ENCODE results near the gene IDH3B.

IDH3B gene

GRCh38 chr20:2656471-2657117, 7.4 kb downstream of the IDH3B start:
- no peak for DNase-seq (ENCODE audit: low read depth in 2 of 2)

- no peak for DNase-seq (ENCODE audit: low read depth in 2 of 2)
Observed at GRCh38 chr20:2655331-2656116, 8.5 kb downstream of the IDH3B start.

DNA sequence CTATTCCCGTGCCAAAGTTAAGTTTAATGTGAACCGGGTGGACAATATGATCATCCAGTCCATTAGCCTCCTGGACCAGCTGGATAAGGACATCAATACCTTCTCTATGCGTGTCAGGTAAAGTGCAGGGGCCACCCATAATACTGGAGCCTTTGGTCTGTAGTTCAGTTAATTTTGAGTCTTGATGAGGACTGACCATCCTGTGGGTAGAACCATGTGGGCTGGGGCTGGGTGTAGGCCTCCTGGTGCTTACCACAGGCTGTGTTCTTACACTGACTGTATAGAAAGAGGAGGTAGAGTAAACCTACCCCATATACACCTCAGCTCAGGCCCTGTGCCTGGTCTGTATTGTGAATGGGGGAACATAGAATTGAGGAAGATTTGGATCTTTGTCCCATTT, 9.2 kb downstream of the IDH3B start:
- DNase-seq (ENCODE audit: low read depth in 2 of 2): no peak

DNA sequence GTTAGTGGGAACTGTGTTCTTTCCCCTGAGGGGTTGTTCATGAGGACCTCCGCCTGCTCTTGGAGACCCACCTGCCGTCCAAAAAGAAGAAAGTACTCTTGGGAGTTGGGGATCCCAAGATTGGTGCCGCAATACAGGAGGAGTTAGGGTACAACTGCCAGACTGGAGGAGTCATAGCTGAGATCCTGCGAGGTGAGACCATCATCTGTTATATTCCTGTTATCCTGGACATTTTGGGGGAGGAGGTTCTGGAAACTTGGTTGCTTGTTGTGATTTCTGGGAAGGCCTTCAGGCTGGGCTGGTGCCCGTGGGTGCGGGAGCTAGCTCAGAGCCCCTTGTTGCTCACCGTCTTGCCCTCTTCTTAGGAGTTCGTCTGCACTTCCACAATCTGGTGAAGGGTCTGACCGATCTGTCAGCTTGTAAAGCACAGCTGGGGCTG, 9.6 kb downstream of the IDH3B start:
- DNase-seq (ENCODE audit: low read depth in 2 of 2): no peak

DNA sequence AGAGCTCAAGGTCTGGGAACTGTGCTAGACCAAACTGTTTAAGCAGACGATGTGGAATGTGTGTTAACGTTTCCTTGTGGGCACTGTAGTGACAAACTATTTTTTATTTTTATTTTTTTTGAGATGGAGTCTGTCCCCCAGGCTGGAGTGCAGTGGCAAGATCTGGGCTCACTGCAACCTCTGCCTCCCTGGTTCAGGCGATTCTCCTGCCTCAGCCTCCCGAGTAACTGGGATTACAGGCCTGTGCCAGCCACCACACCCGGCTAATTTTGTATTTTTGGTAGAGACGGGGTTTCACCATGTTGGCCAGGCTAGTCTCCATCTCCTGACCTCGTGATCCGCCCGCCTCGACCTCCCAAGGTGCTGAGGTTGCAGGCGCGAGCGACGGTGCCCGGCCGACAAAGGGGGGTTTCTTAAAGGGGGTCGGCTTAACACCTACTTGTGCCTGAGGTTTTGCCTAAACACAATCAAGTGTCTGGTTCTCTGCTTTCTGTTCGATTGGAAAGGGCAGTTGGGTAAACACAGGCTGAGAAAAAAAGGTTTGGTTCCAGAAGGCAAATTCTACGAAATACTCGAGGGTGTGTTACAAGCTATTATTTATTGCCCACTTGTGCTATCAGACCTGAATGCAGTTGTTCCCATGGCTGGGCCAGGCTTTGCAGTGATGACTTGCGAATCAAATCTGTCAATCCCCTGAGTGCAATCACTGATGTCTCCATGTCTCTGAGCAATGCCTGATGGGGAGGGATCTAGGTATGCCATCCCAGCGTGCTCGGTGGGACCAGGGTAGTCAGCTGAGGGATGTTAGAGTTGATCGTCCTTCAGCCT, 10.2 kb downstream of the IDH3B start:
- DNase-seq (ENCODE audit: low read depth in 2 of 2): no peak

GRCh38 chr20:2652724-2653555, 11.1 kb downstream of the IDH3B start:
- no peak for DNase-seq (ENCODE audit: low read depth in 2 of 2)

DNA sequence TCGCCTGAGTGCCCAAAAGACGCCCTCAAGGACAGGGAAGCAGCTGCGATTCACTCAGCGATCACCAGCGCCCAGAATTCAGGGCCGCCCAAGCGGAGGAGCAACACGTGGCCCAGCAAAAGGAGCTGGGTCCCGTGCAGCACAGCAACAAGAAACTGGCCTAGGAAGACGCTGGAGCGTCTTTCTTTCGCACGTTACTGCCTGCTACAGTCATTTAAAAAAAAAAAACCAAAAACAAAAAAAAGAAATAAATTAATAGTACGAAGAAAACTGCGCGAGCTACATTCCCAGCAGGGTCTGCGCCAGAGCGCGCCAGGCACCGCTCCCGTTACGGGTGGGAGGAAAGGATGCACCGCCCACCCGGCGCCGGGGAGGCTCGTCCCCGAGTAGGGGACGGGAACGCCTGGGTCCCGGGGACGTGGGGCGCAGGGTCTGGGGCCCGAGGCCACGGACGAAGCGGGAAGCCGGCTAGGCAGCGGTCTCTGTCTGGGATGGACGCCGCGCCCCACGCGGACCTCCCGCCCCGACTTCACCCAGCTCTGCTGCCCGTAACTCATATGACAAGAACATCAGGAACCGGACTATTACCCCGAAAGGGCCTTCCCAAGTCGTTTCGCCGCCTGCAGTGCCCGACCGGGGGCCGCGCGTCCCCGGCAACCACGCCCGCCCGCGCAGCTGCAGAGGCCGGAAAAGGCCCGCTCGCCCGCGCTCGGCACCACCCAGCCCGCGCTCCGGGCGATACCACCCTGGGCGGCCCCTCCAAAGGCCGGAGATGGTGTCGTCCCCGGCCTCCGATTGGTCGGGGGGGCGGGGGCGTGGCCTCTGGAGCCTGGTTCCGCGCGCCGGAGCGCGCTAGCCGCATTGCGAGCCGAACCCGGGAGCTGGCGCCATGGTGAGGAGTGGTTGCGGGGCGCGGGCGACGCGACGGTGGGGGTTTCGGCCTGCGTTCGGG, 12.0 kb downstream of the IDH3B start, which contains the start of gene NOP56:
NOP56 (plus strand) TSS at position 861 of the 952 bp plus-strand sequence; CDS start at position 890, 29 bp downstream.
- DNase-seq (ENCODE audit: low read depth in 2 of 2): peak; percentile 91 to 94

GRCh38 chr20:2643708-2644107, 20.3 kb downstream of the IDH3B start:
- DNase-seq (ENCODE audit: low read depth in 2 of 2): no peak

GRCh38 chr20:2640899-2641298, 23.1 kb downstream of the IDH3B start:
- DNase-seq (ENCODE audit: low read depth in 2 of 2): no peak

GRCh38 chr20:2640260-2640659, 23.8 kb downstream of the IDH3B start:
- DNase-seq (ENCODE audit: low read depth in 2 of 2): no peak

GRCh38 chr20:2637246-2637645, 26.8 kb downstream of the IDH3B start:
- no peak for DNase-seq (ENCODE audit: low read depth in 2 of 2)

DNA sequence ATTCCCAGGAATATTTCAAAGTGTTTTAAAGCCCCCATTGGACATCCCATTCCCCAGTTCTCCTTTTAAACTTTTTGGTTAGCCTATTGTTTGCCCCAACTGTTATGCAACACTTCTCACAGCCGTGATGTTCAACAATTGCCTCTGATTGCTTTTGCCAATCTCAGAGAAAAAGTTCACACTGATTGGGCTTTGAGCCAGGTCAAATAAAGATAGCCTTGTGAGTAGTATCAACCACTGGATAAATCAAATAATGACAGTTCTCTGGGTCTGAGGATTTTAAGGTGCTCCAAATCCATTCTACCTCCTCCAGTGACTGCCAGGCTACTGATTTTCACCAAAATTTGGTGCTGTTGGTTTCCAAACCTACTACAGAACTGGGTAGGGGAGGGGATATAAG, 30.6 kb downstream of the IDH3B start:
- DNase-seq (ENCODE audit: low read depth in 2 of 2): no peak

- DNase-seq (ENCODE audit: low read depth in 2 of 2): no peak
Observed at GRCh38 chr20:2631228-2631627, 32.8 kb downstream of the IDH3B start.

DNA sequence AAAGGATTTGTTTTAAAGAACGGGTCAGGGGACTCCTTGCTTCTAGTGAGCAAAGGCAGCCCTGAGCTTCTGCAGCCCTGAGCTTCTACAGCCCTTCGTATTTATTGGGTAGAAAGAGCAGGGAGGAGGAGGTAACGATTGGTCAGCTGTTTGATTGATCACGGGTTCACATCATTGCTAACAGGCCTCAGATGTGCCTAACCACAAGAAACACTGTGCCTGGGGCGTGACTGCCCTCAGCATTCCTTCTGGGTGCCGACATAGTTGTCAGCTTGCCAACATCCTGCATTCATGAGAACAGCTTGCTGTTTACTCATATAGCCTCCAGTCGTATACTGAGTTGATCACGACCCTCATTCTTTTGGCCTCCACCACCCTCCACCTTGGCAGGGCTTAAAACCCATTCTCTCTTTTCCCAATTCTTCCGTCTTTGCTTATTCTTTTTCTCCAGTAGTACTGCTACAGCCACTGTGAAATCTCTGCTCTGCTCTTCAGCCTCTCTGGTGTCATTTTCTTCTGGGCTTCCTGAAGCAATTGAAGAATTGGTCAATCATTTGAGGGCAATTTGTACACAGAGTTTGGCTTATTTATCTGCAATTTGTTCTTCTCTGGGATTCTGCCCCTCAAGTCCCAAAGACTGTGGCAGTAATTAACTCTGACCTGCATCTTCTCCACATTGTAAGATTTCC, 37.0 kb downstream of the IDH3B start:
- no peak for DNase-seq (ENCODE audit: low read depth in 2 of 2)

DNA sequence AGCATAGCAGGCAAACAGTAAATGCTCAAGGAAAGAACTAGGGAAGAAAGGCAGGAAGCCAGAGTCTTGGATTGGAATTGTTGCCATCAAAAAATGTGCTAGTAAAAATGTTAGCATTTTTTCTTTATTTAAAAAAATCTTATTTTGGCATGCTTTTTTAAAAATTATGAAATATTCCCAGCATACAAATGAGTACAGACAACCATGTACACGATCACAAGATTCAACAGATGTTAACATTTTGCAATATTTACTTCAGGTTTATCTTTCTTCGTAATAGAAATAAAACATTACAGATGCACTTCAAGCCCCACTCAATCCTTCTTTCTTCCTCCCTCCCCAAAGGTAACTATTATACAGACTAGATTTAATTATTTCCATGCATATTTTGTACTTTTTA, 39.0 kb downstream of the IDH3B start:
- DNase-seq (ENCODE audit: low read depth in 2 of 2): no peak

GRCh38 chr20:2624190-2624589, 39.8 kb downstream of the IDH3B start:
- DNase-seq (ENCODE audit: low read depth in 2 of 2): no peak

GRCh38 chr20:2619961-2620595, 43.9 kb downstream of the IDH3B start:
- DNase-seq (ENCODE audit: low read depth in 2 of 2): no peak

- DNase-seq (ENCODE audit: low read depth in 2 of 2): no peak
Observed at GRCh38 chr20:2619337-2619736, 44.7 kb downstream of the IDH3B start.

GRCh38 chr20:2618815-2619214, 45.2 kb downstream of the IDH3B start:
- no peak for DNase-seq (ENCODE audit: low read depth in 2 of 2)

Data from stimulated activated CD4-positive, alpha-beta T cell treated with anti-CD3 and anti-CD28 coated beads, Interleukin-1b, Interleukin-23, amount 100 ng/mL, for 1 hour (primary cell).